ENCODE results near the gene SOX9.

The SOX9 gene

GRCh38 chr17:72120642-72121163, at the start of gene SOX9:
SOX9 (plus strand) TSS chr17:72121020; CDS start chr17:72121392, 372 bp downstream.
- DNase-seq: no peak

- no peak for DNase-seq
Measured at GRCh38 chr17:72071330-72071729, 49.5 kb upstream of the SOX9 start.

GRCh38 chr17:72075995-72076677, 44.7 kb upstream of the SOX9 start:
- DNase-seq: no peak

GRCh38 chr17:72076678-72077030, 44.2 kb upstream of the SOX9 start:
- DNase-seq: no peak

GRCh38 chr17:72077326-72077960, 43.4 kb upstream of the SOX9 start:
- no peak for DNase-seq

GRCh38 chr17:72079700-72080099, 41.1 kb upstream of the SOX9 start:
- DNase-seq: no peak

GRCh38 chr17:72087876-72088275, 32.9 kb upstream of the SOX9 start:
- DNase-seq: no peak

- DNase-seq: no peak
Measured at GRCh38 chr17:72089453-72089987, 31.3 kb upstream of the SOX9 start.

GRCh38 chr17:72090108-72090507, 30.7 kb upstream of the SOX9 start:
- no peak for DNase-seq

GRCh38 chr17:72092710-72093322, 28.0 kb upstream of the SOX9 start:
- no peak for DNase-seq

GRCh38 chr17:72093707-72094106, 27.1 kb upstream of the SOX9 start:
- DNase-seq: no peak

- DNase-seq: no peak
Measured at GRCh38 chr17:72095316-72095715, 25.5 kb upstream of the SOX9 start.

GRCh38 chr17:72097144-72097543, 23.7 kb upstream of the SOX9 start:
- DNase-seq: no peak

- DNase-seq: no peak
Measured at GRCh38 chr17:72099919-72100318, 20.9 kb upstream of the SOX9 start.

- DNase-seq: no peak
Measured at GRCh38 chr17:72100470-72100869, 20.4 kb upstream of the SOX9 start.

GRCh38 chr17:72101526-72101925, 19.3 kb upstream of the SOX9 start:
- DNase-seq: no peak

- no peak for DNase-seq
Measured at GRCh38 chr17:72102366-72102765, 18.5 kb upstream of the SOX9 start.

GRCh38 chr17:72104164-72104862, 16.5 kb upstream of the SOX9 start:
- no peak for DNase-seq

- no peak for DNase-seq
Measured at GRCh38 chr17:72104863-72105234, 16.0 kb upstream of the SOX9 start.

GRCh38 chr17:72107100-72107499, 13.7 kb upstream of the SOX9 start:
- DNase-seq: no peak

GRCh38 chr17:72110231-72110941, 10.4 kb upstream of the SOX9 start:
- DNase-seq: no peak

GRCh38 chr17:72110942-72111318, 9.9 kb upstream of the SOX9 start:
- no peak for DNase-seq

Measured in inflammatory macrophage treated with lipopolysaccharide for 1 hour (primary cell).